ENCODE data around the gene CMTR1. TPM values are rescaled to one million over a fixed set of nuclear protein-coding genes. Genes with fewer than 3 reads are reported as not detected.
"Not testable (repeated sequence)": the region's sequence is repeated elsewhere in the genome, so short reads cannot be mapped to it uniquely, and the experiment has no call there.

CMTR1 gene
- total RNA-seq, 2 donors from 2014 or later: 84.1 to 86.9 TPM

DNA sequence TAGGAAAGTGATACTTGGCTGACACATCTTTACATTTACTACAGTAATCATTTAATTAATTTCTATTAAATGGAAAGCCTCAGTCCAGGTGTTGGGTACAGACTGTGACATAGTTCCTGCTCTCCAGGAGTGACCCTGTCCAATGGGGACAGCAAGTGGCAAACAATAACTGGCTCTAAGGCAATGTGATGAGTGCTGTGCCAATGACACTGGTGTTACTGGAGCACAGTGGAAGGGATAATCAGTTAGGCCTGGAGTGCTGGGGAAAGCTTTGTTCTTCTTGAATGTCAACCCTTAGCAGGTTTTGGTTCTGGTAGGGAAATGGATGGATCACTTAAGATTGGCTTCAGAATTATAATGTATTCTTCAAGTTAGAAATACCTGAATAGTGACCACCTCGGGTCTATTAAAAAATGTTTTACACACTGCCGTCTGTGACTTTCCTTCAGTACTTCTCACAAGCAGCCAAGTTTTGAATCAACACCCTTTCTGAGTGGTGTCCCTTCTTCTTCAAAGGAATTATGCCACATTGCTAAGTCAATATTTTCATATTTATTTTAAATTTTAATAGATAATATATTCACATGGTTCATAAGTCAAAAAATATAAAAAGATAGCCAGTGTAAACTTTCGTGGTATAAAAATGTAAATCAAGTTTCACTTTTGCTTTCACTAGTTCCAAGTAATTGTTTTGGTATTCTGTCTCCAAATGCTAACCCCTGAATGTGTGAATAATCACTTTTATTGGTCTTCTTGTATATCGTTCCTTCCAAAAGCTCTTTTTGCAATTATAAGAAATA, 9.6 kb downstream of the CMTR1 start:
- DNase-seq (no peak), ATAC-seq (replicated peaks in 1 of 2) (peak; percentile 15 to 41)
- H3K4me1 Mint-ChIP-seq (ENCODE audit: low read depth): peaks cover 47% of the 10 kb centered on the region
- no peaks in the 10 kb centered on the region for H3K9me3 Mint-ChIP-seq
- peak overlapping the region; percentile 68 to 87 for H3K4me3 Mint-ChIP-seq
- no peaks in the 10 kb centered on the region for H3K27me3 Mint-ChIP-seq (ENCODE audit: low read depth)
- H3K27ac Mint-ChIP-seq: peak overlapping the region; percentile 97
- H3K36me3 Mint-ChIP-seq (ENCODE audit: insufficient read depth in 2 of 2): peaks cover 10 to 29% of the 10 kb centered on the region in 2 donors

DNA sequence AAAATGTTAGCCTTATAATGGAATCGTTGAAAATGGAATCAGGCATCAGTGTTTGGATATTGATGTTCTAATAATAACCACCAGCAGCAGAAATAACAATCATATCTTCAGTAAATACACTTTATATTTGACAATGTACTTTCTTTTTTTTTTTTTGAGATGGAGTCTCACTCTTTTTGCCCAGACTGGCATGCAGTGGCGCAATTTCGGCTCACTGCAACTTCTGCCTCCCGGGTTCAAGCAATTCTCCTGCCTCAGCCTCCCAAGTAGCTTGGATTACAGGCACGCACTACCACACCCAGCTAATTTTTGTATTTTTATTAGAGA, 10.2 kb downstream of the CMTR1 start:
- Mint-ChIP-seq H3K27ac (peak overlapping the region; percentile 97), H3K4me1 (ENCODE audit: low read depth) (peaks cover 42% of the 10 kb centered on the region), H3K36me3 (ENCODE audit: insufficient read depth in 2 of 2) (peaks cover 7 to 26% of the 10 kb centered on the region in 2 donors), H3K4me3 (peak overlapping the region; percentile 68 to 87)
- not testable (repeated sequence) for H3K9me3 Mint-ChIP-seq; DNase-seq; ATAC-seq (replicated peaks in 1 of 2); H3K27me3 Mint-ChIP-seq (ENCODE audit: low read depth)

DNA sequence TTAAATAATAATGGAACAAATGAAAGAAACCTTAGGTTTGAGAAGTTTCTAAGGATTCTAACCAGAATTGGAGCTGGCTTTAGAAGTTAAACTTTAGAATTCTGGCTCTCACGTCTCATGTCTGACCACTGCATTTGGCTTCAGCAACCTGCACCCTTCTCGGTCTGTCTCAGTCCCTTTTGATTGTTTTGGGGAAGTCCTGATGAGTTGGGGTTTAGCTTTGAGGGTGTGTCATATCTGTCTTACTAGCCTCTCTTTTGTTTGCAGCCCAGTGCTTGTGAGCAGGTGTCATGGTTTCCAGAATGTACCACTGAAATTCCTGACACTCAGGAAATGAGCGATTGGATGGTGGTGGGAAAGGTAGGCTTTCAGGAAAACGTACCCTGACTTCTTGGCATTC, 17.0 kb downstream of the CMTR1 start:
- peaks cover 16 to 31% of the 10 kb centered on the region in 2 donors for H3K36me3 Mint-ChIP-seq (ENCODE audit: insufficient read depth in 2 of 2)
- peak in 1 of 2 donors; percentile 60 for ATAC-seq (replicated peaks in 1 of 2)

DNA sequence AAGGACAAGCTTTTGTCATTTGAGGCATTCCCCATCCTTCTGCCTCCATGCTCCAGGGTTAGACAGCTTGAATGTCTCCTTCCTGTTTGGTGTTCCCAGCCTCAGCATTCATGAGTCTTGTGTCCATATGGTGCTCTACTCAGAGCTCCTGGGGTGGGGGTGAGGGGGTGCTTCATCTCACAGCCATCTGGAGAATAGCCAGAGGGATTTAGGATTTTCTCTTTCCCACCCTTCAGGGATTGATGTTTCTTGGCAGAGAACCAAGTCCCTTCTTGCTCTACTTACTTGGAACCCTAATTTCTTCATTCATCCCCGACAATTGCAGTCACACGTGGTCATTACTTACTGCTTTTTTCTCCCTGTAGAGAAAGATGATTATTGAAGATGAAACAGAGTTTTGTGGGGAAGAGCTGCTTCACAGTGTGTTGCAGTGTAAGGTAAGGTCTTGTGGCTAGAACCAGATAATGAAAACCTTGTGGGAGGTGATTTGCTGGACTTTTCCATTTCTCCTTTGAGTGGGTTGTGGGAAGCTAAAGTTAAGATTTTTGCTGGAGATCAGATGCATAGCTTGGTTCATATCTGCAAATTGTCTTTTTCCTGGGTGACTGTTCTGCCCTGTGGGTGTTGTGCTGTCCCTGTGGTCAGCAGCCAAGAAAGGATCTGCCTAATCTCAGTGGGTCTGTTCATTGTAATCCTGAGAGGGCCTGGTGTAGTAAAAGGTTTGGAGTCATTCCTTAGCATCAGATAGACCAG, 18.6 kb downstream of the CMTR1 start:
- Mint-ChIP-seq H3K36me3 (ENCODE audit: insufficient read depth in 2 of 2) (peaks cover 13 to 33% of the 10 kb centered on the region in 2 donors), H3K9me3 (no peaks in the 10 kb centered on the region), H3K27ac (no peak overlapping the region), H3K4me1 (ENCODE audit: low read depth) (peaks cover 23% of the 10 kb centered on the region), H3K4me3 (no peak overlapping the region), H3K27me3 (ENCODE audit: low read depth) (no peaks in the 10 kb centered on the region)
- DNase-seq: no peak
- peak in 1 of 2 donors; percentile 30 for ATAC-seq (replicated peaks in 1 of 2)

More for the DNA sequence above, 17.0 kb downstream of the CMTR1 start:
- no peak overlapping the region for H3K4me3 Mint-ChIP-seq
- DNase-seq: no peak
- H3K27ac Mint-ChIP-seq: no peak overlapping the region
- no peaks in the 10 kb centered on the region for H3K9me3 Mint-ChIP-seq
- no peaks in the 10 kb centered on the region for H3K27me3 Mint-ChIP-seq (ENCODE audit: low read depth)
- H3K4me1 Mint-ChIP-seq (ENCODE audit: low read depth): peaks cover 23% of the 10 kb centered on the region

DNA sequence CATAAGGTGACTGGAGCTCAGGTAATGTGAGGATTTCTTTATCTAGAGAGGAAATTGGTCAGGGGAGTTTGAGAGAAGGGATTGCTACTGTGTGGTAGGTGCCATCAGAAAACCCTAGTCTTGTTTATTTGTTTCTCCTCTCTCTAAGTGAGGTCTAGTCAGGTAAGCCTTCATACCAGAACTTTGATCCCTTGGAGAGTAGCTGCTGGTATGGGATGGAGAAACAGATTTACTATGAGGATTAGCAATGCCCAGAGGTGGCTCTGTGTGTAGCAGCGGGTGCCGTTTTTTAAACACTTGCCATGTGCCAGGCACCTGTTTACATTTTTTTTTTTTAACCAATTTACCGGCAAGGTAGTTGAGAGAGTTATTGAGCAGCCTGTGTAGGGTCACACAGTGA, 19.5 kb downstream of the CMTR1 start:
- peaks cover 23% of the 10 kb centered on the region for H3K4me1 Mint-ChIP-seq (ENCODE audit: low read depth)
- peaks cover 12 to 28% of the 10 kb centered on the region in 2 donors for H3K36me3 Mint-ChIP-seq (ENCODE audit: insufficient read depth in 2 of 2)
- no peak overlapping the region for H3K27ac Mint-ChIP-seq
- no peaks in the 10 kb centered on the region for H3K9me3 Mint-ChIP-seq
- no peaks in the 10 kb centered on the region for H3K27me3 Mint-ChIP-seq (ENCODE audit: low read depth)
- H3K4me3 Mint-ChIP-seq: no peak overlapping the region
- ATAC-seq (replicated peaks in 1 of 2) (no peak), DNase-seq (no peak)

- H3K27me3 Mint-ChIP-seq (ENCODE audit: low read depth): no peaks in the 10 kb centered on the region
- peaks cover 23% of the 10 kb centered on the region for H3K4me1 Mint-ChIP-seq (ENCODE audit: low read depth)
- DNase-seq (no peak), ATAC-seq (replicated peaks in 1 of 2) (no peak)
- H3K36me3 Mint-ChIP-seq (ENCODE audit: insufficient read depth in 2 of 2): peaks cover 12 to 36% of the 10 kb centered on the region in 2 donors
- no peak overlapping the region for H3K27ac Mint-ChIP-seq
- H3K9me3 Mint-ChIP-seq: no peaks in the 10 kb centered on the region
- no peak overlapping the region for H3K4me3 Mint-ChIP-seq
Observed at GRCh38 chr6:37454420-37455140, 21.6 kb downstream of the CMTR1 start.

GRCh38 chr6:37456126-37456525, 23.1 kb downstream of the CMTR1 start:
- peaks cover 12 to 38% of the 10 kb centered on the region in 2 donors for H3K36me3 Mint-ChIP-seq (ENCODE audit: insufficient read depth in 2 of 2)
- ATAC-seq (replicated peaks in 1 of 2) (no peak), DNase-seq (no peak)
- H3K4me1 Mint-ChIP-seq (ENCODE audit: low read depth): peaks cover 23% of the 10 kb centered on the region
- H3K27ac Mint-ChIP-seq: no peak overlapping the region
- no peaks in the 10 kb centered on the region for H3K27me3 Mint-ChIP-seq (ENCODE audit: low read depth)
- no peaks in the 10 kb centered on the region for H3K9me3 Mint-ChIP-seq
- no peak overlapping the region for H3K4me3 Mint-ChIP-seq

DNA sequence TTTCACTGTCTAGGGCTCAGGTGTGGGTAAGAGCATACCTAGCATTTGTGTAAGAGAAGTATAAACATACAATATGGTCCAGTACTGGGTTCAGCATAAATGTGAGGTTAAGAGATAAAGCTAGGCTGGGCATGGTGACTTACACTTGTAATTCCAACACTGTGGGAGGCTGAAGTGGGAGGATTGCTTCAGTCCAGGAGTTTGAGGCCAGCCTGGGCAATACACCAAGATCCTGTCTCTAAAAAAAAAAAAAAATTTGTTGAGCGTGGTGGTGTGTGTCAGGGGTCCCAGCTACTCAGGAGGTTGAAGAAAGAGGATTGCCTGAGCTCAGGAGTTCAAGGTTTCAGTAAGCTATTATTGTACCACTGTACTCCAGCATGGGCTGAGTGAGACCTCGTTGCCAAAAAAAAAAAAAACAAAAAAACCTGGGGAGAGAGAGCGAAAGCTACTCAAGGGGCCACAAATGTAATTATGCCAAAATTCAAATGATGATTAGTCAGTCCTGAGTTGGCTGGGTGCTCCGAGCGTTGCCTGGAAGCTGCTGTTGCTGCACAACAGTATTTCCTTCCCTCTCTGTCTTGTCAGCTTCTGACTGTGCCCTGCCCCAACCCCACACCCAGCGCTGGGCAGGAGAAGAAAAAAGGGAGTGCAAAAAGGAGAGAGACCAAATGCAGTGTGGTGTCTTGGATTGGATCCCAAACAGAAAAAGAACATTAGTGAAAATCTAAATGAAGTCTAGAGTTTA, 24.0 kb downstream of the CMTR1 start:
- Mint-ChIP-seq H3K9me3 (no peaks in the 10 kb centered on the region), H3K27me3 (ENCODE audit: low read depth) (no peaks in the 10 kb centered on the region), H3K36me3 (ENCODE audit: insufficient read depth in 2 of 2) (peaks cover 10 to 36% of the 10 kb centered on the region in 2 donors), H3K4me1 (ENCODE audit: low read depth) (peaks cover 15% of the 10 kb centered on the region), H3K27ac (no peak overlapping the region), H3K4me3 (no peak overlapping the region)
- ATAC-seq (replicated peaks in 1 of 2) (no peak), DNase-seq (no peak)

- H3K4me1 Mint-ChIP-seq (ENCODE audit: low read depth): no peaks in the 10 kb centered on the region
- peak overlapping the region; percentile 15 for H3K27ac Mint-ChIP-seq
- no peaks in the 10 kb centered on the region for H3K27me3 Mint-ChIP-seq (ENCODE audit: low read depth)
- DNase-seq: no peak
- H3K4me3 Mint-ChIP-seq: no peak overlapping the region
- H3K36me3 Mint-ChIP-seq (ENCODE audit: insufficient read depth in 2 of 2): peaks cover 8 to 31% of the 10 kb centered on the region in 2 donors
- no peak for ATAC-seq (replicated peaks in 1 of 2)
- no peaks in the 10 kb centered on the region for H3K9me3 Mint-ChIP-seq
Observed at GRCh38 chr6:37459981-37460800, 27.2 kb downstream of the CMTR1 start.

DNA sequence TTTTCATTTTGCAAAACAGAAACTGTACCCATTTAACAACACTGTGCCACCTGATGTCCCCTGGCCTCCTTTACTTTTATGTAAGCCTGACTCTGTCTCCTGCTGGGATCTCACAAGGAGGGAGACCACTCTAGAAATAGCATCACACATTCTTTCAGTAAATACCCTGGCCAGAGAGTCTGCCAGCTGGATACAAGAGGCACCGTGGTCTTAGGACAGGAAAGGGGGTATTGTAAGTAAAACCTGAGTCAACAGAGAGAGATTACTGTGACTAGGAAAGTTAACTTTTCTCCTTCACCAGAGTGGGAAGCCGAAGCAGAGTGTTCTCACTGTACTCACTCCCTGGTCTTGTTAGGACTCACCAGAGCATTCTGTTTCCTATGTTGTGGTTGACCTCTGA, 27.8 kb downstream of the CMTR1 start:
- ATAC-seq (replicated peaks in 1 of 2) (no peak), DNase-seq (no peak)
- Mint-ChIP-seq H3K9me3 (no peaks in the 10 kb centered on the region), H3K4me1 (ENCODE audit: low read depth) (no peaks in the 10 kb centered on the region), H3K27ac (no peak overlapping the region), H3K4me3 (no peak overlapping the region), H3K36me3 (ENCODE audit: insufficient read depth in 2 of 2) (peaks cover 10 to 29% of the 10 kb centered on the region in 2 donors), H3K27me3 (ENCODE audit: low read depth) (no peaks in the 10 kb centered on the region)

DNA sequence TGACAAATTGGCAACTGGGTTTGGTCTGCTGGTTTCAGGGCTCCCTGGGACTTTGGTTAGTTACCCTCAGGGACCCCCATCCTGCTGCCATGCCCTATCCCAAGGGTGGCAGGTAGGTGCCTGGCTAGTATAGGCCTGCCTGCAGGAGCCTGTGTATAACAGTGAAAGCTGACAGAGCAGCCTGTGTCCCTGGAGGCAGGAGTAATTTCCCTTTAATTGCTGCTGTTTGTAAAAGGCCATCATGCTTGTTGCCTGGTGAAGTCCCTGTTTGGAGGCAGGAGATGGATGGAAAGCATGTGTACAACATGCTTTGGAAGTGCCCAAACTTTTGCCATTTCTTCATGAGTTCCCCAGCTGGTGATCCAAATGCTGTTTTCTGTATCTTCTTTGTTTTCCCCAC, 30.1 kb downstream of the CMTR1 start:
- Mint-ChIP-seq H3K4me1 (ENCODE audit: low read depth) (no peaks in the 10 kb centered on the region), H3K36me3 (ENCODE audit: insufficient read depth in 2 of 2) (peaks cover 8 to 45% of the 10 kb centered on the region in 2 donors), H3K27ac (no peak overlapping the region)

DNA sequence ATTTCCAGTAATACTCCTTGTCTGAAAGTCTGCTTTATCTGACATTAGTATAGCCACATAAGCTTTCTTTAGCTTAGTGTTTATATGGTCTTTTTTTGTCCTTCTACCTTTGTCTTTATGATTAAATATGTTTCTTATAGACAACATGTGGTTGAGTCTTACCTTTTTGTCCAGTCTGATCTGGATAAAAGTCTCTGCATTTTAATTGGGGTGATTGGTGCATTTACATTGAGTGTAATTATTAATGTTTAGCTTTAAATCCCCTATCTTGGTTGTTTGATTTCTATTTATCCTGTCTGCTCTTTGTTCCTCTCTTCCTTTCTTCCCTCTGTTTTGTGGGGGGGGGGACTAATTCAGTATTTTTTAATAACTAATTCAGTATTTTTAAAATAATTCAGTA, 34.7 kb downstream of the CMTR1 start:
- H3K27ac Mint-ChIP-seq: no peak overlapping the region
- DNase-seq (no peak), ATAC-seq (replicated peaks in 1 of 2) (no peak)
- H3K4me3 Mint-ChIP-seq: no peak overlapping the region
- no peaks in the 10 kb centered on the region for H3K9me3 Mint-ChIP-seq
- peaks cover 10 to 50% of the 10 kb centered on the region in 2 donors for H3K36me3 Mint-ChIP-seq (ENCODE audit: insufficient read depth in 2 of 2)
- H3K4me1 Mint-ChIP-seq (ENCODE audit: low read depth): no peaks in the 10 kb centered on the region
- H3K27me3 Mint-ChIP-seq (ENCODE audit: low read depth): no peaks in the 10 kb centered on the region

More for the DNA sequence above, 30.1 kb downstream of the CMTR1 start:
- no peak overlapping the region for H3K4me3 Mint-ChIP-seq
- H3K27me3 Mint-ChIP-seq (ENCODE audit: low read depth): no peaks in the 10 kb centered on the region
- DNase-seq (no peak), ATAC-seq (replicated peaks in 1 of 2) (no peak)
- H3K9me3 Mint-ChIP-seq: no peaks in the 10 kb centered on the region

All from activated T-cell treated with anti-CD3 and anti-CD28 coated beads, Interleukin-2, amount 50 U/mL, for 72 hours (primary cell).